ENCODE results near the gene TRAF3. TPM values are rescaled to one million over a fixed set of nuclear protein-coding genes. Genes with fewer than 3 reads are reported as not detected.
A peak's percentile ranks its signal among the peaks of the same experiment; 100 is the strongest.

TRAF3 gene
- total RNA-seq, 5 donors from 2014 or later (not counting 1 experiment from before 2014, with no cell fraction given) = 29.6 to 46.1 (median 35.7) TPM

- Histone ChIP-seq H3K9me3 (no peaks in the 10 kb centered on the region), H3K27ac (ENCODE audit: low read length) (no peak overlapping the region), H3K4me1 (ENCODE audit: control insufficient read depth in 1 of 2, extremely low read depth in 1 of 2, insufficient read depth in 2 of 2, low read length in 2 of 2) (peaks cover 0 to 46% of the 10 kb centered on the region in 2 experiments), H3K4me3 (ENCODE audit: control insufficient read depth in 1 of 2, extremely low read depth in 1 of 2, low read length in 1 of 2) (no peak overlapping the region), H3K36me3 (ENCODE audit: control insufficient read depth in 2 of 2, extremely low read depth in 1 of 2, insufficient read depth in 1 of 2, low read length in 1 of 2) (peaks cover 7 to 9% of the 10 kb centered on the region in 2 donors), H3K27me3 (replicated peaks in 1 of 2; ENCODE audit: control insufficient read depth in 2 of 2, extremely low read depth in 1 of 2, insufficient read depth in 2 of 2, low read length in 1 of 2) (no peaks in the 10 kb centered on the region)
- ChIA-PET CTCF (no interaction called here), POLR2A (interaction anchor here in 1 of 2 donors (0.7 kb wide), 1 partner anchor 48 kb away, joined by 3 read pairs; no protein-coding TSS in a partner anchor)
- no peak for DNase-seq
- WGBS (ENCODE audit: insufficient coverage) = 100% methylated on average over 4 of the region's 8 CpGs
- H3K4me1 Mint-ChIP-seq = peaks cover 50 to 66% (median 61%) of the 10 kb centered on the region in 3 donors
- peak overlapping the region in 1 of 2 donors; percentile 31 for H3K27ac Mint-ChIP-seq
- no peak overlapping the region for H3K4me3 Mint-ChIP-seq
- no peak for ATAC-seq (replicated peaks in 1 of 4)
- no peaks in the 10 kb centered on the region for H3K27me3 Mint-ChIP-seq
- H3K9me3 Mint-ChIP-seq = no peaks in the 10 kb centered on the region
- peaks cover 11% of the 10 kb centered on the region for H3K36me3 Mint-ChIP-seq
These were observed 19.5 kb downstream of the TRAF3 start for GRCh38 chr14:102796661-102797190.

GRCh38 chr14:102798926-102799325, 21.7 kb downstream of the TRAF3 start:
- H3K4me3 Mint-ChIP-seq = no peak overlapping the region
- Histone ChIP-seq H3K36me3 (ENCODE audit: control insufficient read depth in 2 of 2, extremely low read depth in 1 of 2, insufficient read depth in 1 of 2, low read length in 1 of 2) (peaks cover 3 to 4% of the 10 kb centered on the region in 2 donors), H3K9me3 (no peaks in the 10 kb centered on the region), H3K27me3 (replicated peaks in 1 of 2; ENCODE audit: control insufficient read depth in 2 of 2, extremely low read depth in 1 of 2, insufficient read depth in 2 of 2, low read length in 1 of 2) (no peaks in the 10 kb centered on the region), H3K27ac (ENCODE audit: low read length) (no peak overlapping the region), H3K4me1 (ENCODE audit: control insufficient read depth in 1 of 2, extremely low read depth in 1 of 2, insufficient read depth in 2 of 2, low read length in 2 of 2) (peaks cover 0 to 42% of the 10 kb centered on the region in 2 experiments), H3K4me3 (ENCODE audit: control insufficient read depth in 1 of 2, extremely low read depth in 1 of 2, low read length in 1 of 2) (no peak overlapping the region)
- ChIA-PET POLR2A (interaction anchor here (0.5 to 1.0 kb wide), 3 partner anchors 14 to 223 kb away, joined by 3 to 5 read pairs (median 3); no protein-coding TSS in a partner anchor), CTCF (no interaction called here)
- peaks cover 4% of the 10 kb centered on the region for H3K36me3 Mint-ChIP-seq
- no peaks in the 10 kb centered on the region for H3K9me3 Mint-ChIP-seq
- H3K4me1 Mint-ChIP-seq = peaks cover 51 to 65% (median 58%) of the 10 kb centered on the region in 3 donors
- no CpG with 5 or more reads among the region's 2 CpGs for WGBS (ENCODE audit: insufficient coverage)
- no peak for ATAC-seq (replicated peaks in 1 of 4)
- no peaks in the 10 kb centered on the region for H3K27me3 Mint-ChIP-seq
- peak overlapping the region in 1 of 2 donors; percentile 20 for H3K27ac Mint-ChIP-seq
- no peak for DNase-seq

GRCh38 chr14:102799684-102800562, 22.7 kb downstream of the TRAF3 start:
- Mint-ChIP-seq H3K27me3 (no peaks in the 10 kb centered on the region), H3K36me3 (peaks cover 4% of the 10 kb centered on the region), H3K4me1 (peaks cover 54 to 65% (median 58%) of the 10 kb centered on the region in 3 donors), H3K9me3 (no peaks in the 10 kb centered on the region), H3K4me3 (no peak overlapping the region), H3K27ac (peak overlapping the region; percentile 4 to 6)
- Histone ChIP-seq H3K4me3 (ENCODE audit: control insufficient read depth in 1 of 2, extremely low read depth in 1 of 2, low read length in 1 of 2) (no peak overlapping the region), H3K9me3 (no peaks in the 10 kb centered on the region), H3K4me1 (ENCODE audit: control insufficient read depth in 1 of 2, extremely low read depth in 1 of 2, insufficient read depth in 2 of 2, low read length in 2 of 2) (peaks cover 0 to 43% of the 10 kb centered on the region in 2 experiments), H3K27ac (ENCODE audit: low read length) (no peak overlapping the region), H3K27me3 (replicated peaks in 1 of 2; ENCODE audit: control insufficient read depth in 2 of 2, extremely low read depth in 1 of 2, insufficient read depth in 2 of 2, low read length in 1 of 2) (no peaks in the 10 kb centered on the region), H3K36me3 (ENCODE audit: control insufficient read depth in 2 of 2, extremely low read depth in 1 of 2, insufficient read depth in 1 of 2, low read length in 1 of 2) (peaks cover 3% of the 10 kb centered on the region in 2 donors)
- ATAC-seq (replicated peaks in 1 of 4) = no peak
- WGBS (ENCODE audit: insufficient coverage) = 88% methylated on average over 5 of the region's 8 CpGs
- POLR2A ChIA-PET = interaction anchor here in 1 of 2 donors (0.5 to 1.0 kb wide), 2 partner anchors 13 to 20 kb away, joined by 3 to 5 read pairs; no protein-coding TSS in a partner anchor
- DNase-seq = no peak
- CTCF ChIA-PET = no interaction called here

- Mint-ChIP-seq H3K4me3 (no peak overlapping the region), H3K27me3 (no peaks in the 10 kb centered on the region), H3K9me3 (no peaks in the 10 kb centered on the region), H3K36me3 (peaks cover 10% of the 10 kb centered on the region), H3K4me1 (peaks cover 66 to 75% (median 69%) of the 10 kb centered on the region in 3 donors), H3K27ac (peak overlapping the region; percentile 61 to 92)
- ChIA-PET POLR2A (no interaction called here), CTCF (no interaction called here)
- no peaks in the 10 kb centered on the region for H3K36me3 ChIP-seq (ENCODE audit: control insufficient read depth in 2 of 2, extremely low read depth in 1 of 2, insufficient read depth in 1 of 2, low read length in 1 of 2)
- H3K4me3 ChIP-seq (ENCODE audit: control insufficient read depth in 1 of 2, extremely low read depth in 1 of 2, low read length in 1 of 2) = no peak overlapping the region
- WGBS (ENCODE audit: insufficient coverage) = 100% methylated on average over 2 of the region's 6 CpGs
- DNase-seq = no peak
- no peaks in the 10 kb centered on the region for H3K27me3 ChIP-seq (replicated peaks in 1 of 2; ENCODE audit: control insufficient read depth in 2 of 2, extremely low read depth in 1 of 2, insufficient read depth in 2 of 2, low read length in 1 of 2)
- H3K9me3 ChIP-seq = no peaks in the 10 kb centered on the region
- H3K4me1 ChIP-seq (ENCODE audit: control insufficient read depth in 1 of 2, extremely low read depth in 1 of 2, insufficient read depth in 2 of 2, low read length in 2 of 2) = peaks cover 2 to 57% of the 10 kb centered on the region in 2 experiments
- ATAC-seq (replicated peaks in 1 of 4) = no peak
- no peak overlapping the region for H3K27ac ChIP-seq (ENCODE audit: low read length)
These were observed 25.7 kb downstream of the TRAF3 start for GRCh38 chr14:102802834-102803523.

GRCh38 chr14:102804858-102805257, 27.6 kb downstream of the TRAF3 start:
- POLR2A ChIA-PET = no interaction called here
- DNase-seq (no peak), ATAC-seq (replicated peaks in 1 of 4) (no peak)
- WGBS (ENCODE audit: insufficient coverage) = no CpG with 5 or more reads among the region's 1 CpG
- peaks cover 2 to 55% of the 10 kb centered on the region in 2 experiments for H3K4me1 ChIP-seq (ENCODE audit: control insufficient read depth in 1 of 2, extremely low read depth in 1 of 2, insufficient read depth in 2 of 2, low read length in 2 of 2)
- Mint-ChIP-seq H3K27me3 (no peaks in the 10 kb centered on the region), H3K27ac (peak overlapping the region; percentile 86 to 92), H3K9me3 (no peaks in the 10 kb centered on the region), H3K4me1 (peaks cover 59 to 67% (median 63%) of the 10 kb centered on the region in 3 donors), H3K36me3 (peaks cover 10% of the 10 kb centered on the region), H3K4me3 (peak overlapping the region; percentile 49 to 70 (median 60))
- H3K9me3 ChIP-seq = no peaks in the 10 kb centered on the region
- peak overlapping the region; percentile 69 for H3K27ac ChIP-seq (ENCODE audit: low read length)
- H3K4me3 ChIP-seq (ENCODE audit: control insufficient read depth in 1 of 2, extremely low read depth in 1 of 2, low read length in 1 of 2) = no peak overlapping the region
- CTCF ChIA-PET = no interaction called here
- H3K27me3 ChIP-seq (replicated peaks in 1 of 2; ENCODE audit: control insufficient read depth in 2 of 2, extremely low read depth in 1 of 2, insufficient read depth in 2 of 2, low read length in 1 of 2) = no peaks in the 10 kb centered on the region
- no peaks in the 10 kb centered on the region for H3K36me3 ChIP-seq (ENCODE audit: control insufficient read depth in 2 of 2, extremely low read depth in 1 of 2, insufficient read depth in 1 of 2, low read length in 1 of 2)

- peak in 3 of 35 experiments; percentile 10 to 60 (median 31) for DNase-seq
- Histone ChIP-seq H3K9me3 (no peaks in the 10 kb centered on the region), H3K27ac (ENCODE audit: low read length) (peak overlapping the region; percentile 69), H3K4me3 (ENCODE audit: control insufficient read depth in 1 of 2, extremely low read depth in 1 of 2, low read length in 1 of 2) (no peak overlapping the region), H3K27me3 (replicated peaks in 1 of 2; ENCODE audit: control insufficient read depth in 2 of 2, extremely low read depth in 1 of 2, insufficient read depth in 2 of 2, low read length in 1 of 2) (no peaks in the 10 kb centered on the region), H3K4me1 (ENCODE audit: control insufficient read depth in 1 of 2, extremely low read depth in 1 of 2, insufficient read depth in 2 of 2, low read length in 2 of 2) (peaks cover 2 to 52% of the 10 kb centered on the region in 2 experiments), H3K36me3 (ENCODE audit: control insufficient read depth in 2 of 2, extremely low read depth in 1 of 2, insufficient read depth in 1 of 2, low read length in 1 of 2) (no peaks in the 10 kb centered on the region)
- Mint-ChIP-seq H3K4me1 (peaks cover 64 to 68% (median 68%) of the 10 kb centered on the region in 3 donors), H3K36me3 (peaks cover 10% of the 10 kb centered on the region), H3K27ac (peak overlapping the region; percentile 86 to 92), H3K9me3 (no peaks in the 10 kb centered on the region), H3K4me3 (peak overlapping the region; percentile 49 to 70 (median 60)), H3K27me3 (no peaks in the 10 kb centered on the region)
- POLR2A ChIA-PET = no interaction called here
- CTCF ChIA-PET = no interaction called here
- WGBS (ENCODE audit: insufficient coverage) = 24% methylated on average over 8 of the region's 9 CpGs
- peak; percentile 62 to 71 (median 70) for ATAC-seq (replicated peaks in 1 of 4)
These were observed 28.2 kb downstream of the TRAF3 start for GRCh38 chr14:102805371-102805891.
